WI38 (cell line): ENCODE results near the gene DDA1.

Experiments
- H3K4me3 ChIP-seq: 2 replicates; pipeline ENCODE4 v1.5.1; 2011; ENCODE audit warnings: low read depth, mild to moderate bottlenecking, control low read depth, low read length
- CTCF ChIP-seq: IDR thresholded peaks from 2 replicates; pipeline ENCODE4 v1.5.1; 2012; ENCODE audit warnings: low read depth, mild to moderate bottlenecking, control low read depth, low read length

Gene DDA1

GRCh38 chr19:17337675-17338432, 28.5 kb downstream of the DDA1 start:
- H3K4me3 ChIP-seq, result peak overlapping the region; percentile 92
- TF ChIP-seq CTCF, result no peak

GRCh38 chr19:17338433-17339078, 29.2 kb downstream of the DDA1 start:
- H3K4me3 ChIP-seq, result peak overlapping the region; percentile 92
- TF ChIP-seq CTCF, result no peak

GRCh38 chr19:17339088-17339741, 29.9 kb downstream of the DDA1 start:
- no peak overlapping the region for H3K4me3 ChIP-seq
- TF ChIP-seq CTCF, result no peak

- TF ChIP-seq CTCF, result no peak
- no peak overlapping the region for H3K4me3 ChIP-seq
Measured at GRCh38 chr19:17340302-17340870, 31.0 kb downstream of the DDA1 start.

GRCh38 chr19:17340871-17341357, 31.6 kb downstream of the DDA1 start:
- TF ChIP-seq CTCF, result no peak
- no peak overlapping the region for H3K4me3 ChIP-seq

- TF ChIP-seq CTCF, result no peak
- H3K4me3 ChIP-seq, result no peak overlapping the region
Measured at GRCh38 chr19:17341386-17341785, 32.0 kb downstream of the DDA1 start.

GRCh38 chr19:17341845-17342244, 32.5 kb downstream of the DDA1 start:
- TF ChIP-seq CTCF, result no peak

More at GRCh38 chr19:17341845-17342244, 32.5 kb downstream of the DDA1 start:
- H3K4me3 ChIP-seq, result no peak overlapping the region
